Activated CD8-positive, alpha-beta memory T cell treated with anti-CD3 and anti-CD28 coated beads, Interleukin-2, amount 10 ng/mL, durations not matched to agents 7 days and 5 days (primary cell): Measurements from ENCODE around the gene CCNG2. TPM values are rescaled to one million over a fixed set of nuclear protein-coding genes. Genes with fewer than 3 reads are reported as not detected.
"Not testable (repeated sequence)": the region's sequence is repeated elsewhere in the genome, so short reads cannot be mapped to it uniquely, and the experiment has no call there.

Source experiments
- ATAC-seq: fragments of 150-1000 bp; cut with Tn5 transposase; one replicate; pipeline ENCODE4 v1.10.0; 2021; ENCODE audit warnings: moderate library complexity
- CTCF ChIA-PET: fragments of 350-600 bp; sonication (Branson Sonifier 250); formaldehyde crosslinking; loops from one replicate; lab custom pipeline; 2021; ENCODE audit warnings: antibody characterized with exemption; lab: Charles Lee
- DNase-seq: peaks from one replicate; pipeline ENCODE4 v3.0.0-alpha.2; 2020
- H3K27ac Mint-ChIP-seq: one replicate; pipeline ENCODE4 v1.8.0; 2021; ENCODE audit warnings: mild to moderate bottlenecking, mixed read lengths
- H3K27me3 Mint-ChIP-seq: one replicate; pipeline ENCODE4 v1.8.0; 2021; ENCODE audit warnings: mixed read lengths
- H3K36me3 Mint-ChIP-seq: one replicate; pipeline ENCODE4 v1.8.0; 2021; ENCODE audit warnings: mild to moderate bottlenecking, mixed read lengths
- H3K4me1 Mint-ChIP-seq: one replicate; pipeline ENCODE4 v1.8.0; 2021; ENCODE audit warnings: mixed read lengths
- H3K4me3 Mint-ChIP-seq: one replicate; pipeline ENCODE4 v1.8.0; 2021; ENCODE audit warnings: mild to moderate bottlenecking, moderate library complexity, mixed read lengths
- H3K9me3 Mint-ChIP-seq: one replicate; pipeline ENCODE4 v1.8.0; 2022; ENCODE audit warnings: low read depth, mixed read lengths
- total RNA-seq, 2 experiments: library from RNA; stranded (reverse); gene quantifications; one replicate each; pipeline ENCODE4 v1.2.3, GENCODE V29; 2021

CCNG2 gene
- total RNA-seq, 2 experiments from 2014 or later: 20.8 to 21.6 TPM

GRCh38 chr4:77127837-77128621, 29.0 kb upstream of the CCNG2 start:
- ATAC-seq (no peak), DNase-seq (no peak)
- CTCF ChIA-PET: interaction anchor here (0.9 to 1.7 kb wide), 4 partner anchors 10 to 76 kb away, joined by 3 to 4 read pairs (median 4); no protein-coding TSS in a partner anchor
- Mint-ChIP-seq H3K27ac (no peak overlapping the region), H3K27me3 (peaks cover 22% of the 10 kb centered on the region), H3K4me1 (peaks cover 4% of the 10 kb centered on the region), H3K9me3 (no peaks in the 10 kb centered on the region), H3K4me3 (no peak overlapping the region), H3K36me3 (no peaks in the 10 kb centered on the region)

DNA sequence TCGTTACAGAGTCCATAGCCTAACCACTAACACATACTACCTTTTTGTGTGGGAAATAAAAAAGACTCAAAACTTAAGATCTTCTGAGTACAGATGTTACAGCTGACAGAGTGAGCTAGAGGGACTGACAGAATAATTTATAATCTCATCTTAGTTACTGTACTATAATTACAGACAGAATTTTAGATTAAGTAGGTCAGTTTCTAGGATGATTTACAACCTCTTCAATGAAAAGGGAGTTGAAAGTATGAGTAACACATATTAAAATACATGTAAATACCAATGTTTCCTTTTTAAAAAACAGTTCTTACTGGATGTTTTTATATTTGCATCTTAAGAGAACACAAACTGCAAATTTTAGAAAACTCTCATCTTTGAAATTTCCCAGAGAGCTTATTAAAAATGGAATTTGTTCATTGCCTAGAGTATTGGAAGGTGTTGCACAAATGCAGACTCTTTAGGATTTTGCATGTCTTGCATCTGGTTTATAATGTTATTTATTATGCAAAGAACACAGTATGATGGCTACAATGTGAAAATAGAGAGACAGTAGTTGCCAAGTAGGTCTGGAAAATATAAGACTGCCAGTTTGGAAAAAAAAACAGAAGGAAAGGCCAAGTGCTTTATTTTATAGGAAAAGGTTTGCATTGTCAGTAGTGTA, 24.2 kb upstream of the CCNG2 start:
- no peaks in the 10 kb centered on the region for H3K9me3 Mint-ChIP-seq
- no peak overlapping the region for H3K27ac Mint-ChIP-seq
- DNase-seq (no peak), ATAC-seq (no peak)
- H3K27me3 Mint-ChIP-seq: peaks cover 18% of the 10 kb centered on the region
- CTCF ChIA-PET: no interaction called here
- no peaks in the 10 kb centered on the region for H3K36me3 Mint-ChIP-seq
- H3K4me3 Mint-ChIP-seq: no peak overlapping the region
- H3K4me1 Mint-ChIP-seq: no peaks in the 10 kb centered on the region

DNA sequence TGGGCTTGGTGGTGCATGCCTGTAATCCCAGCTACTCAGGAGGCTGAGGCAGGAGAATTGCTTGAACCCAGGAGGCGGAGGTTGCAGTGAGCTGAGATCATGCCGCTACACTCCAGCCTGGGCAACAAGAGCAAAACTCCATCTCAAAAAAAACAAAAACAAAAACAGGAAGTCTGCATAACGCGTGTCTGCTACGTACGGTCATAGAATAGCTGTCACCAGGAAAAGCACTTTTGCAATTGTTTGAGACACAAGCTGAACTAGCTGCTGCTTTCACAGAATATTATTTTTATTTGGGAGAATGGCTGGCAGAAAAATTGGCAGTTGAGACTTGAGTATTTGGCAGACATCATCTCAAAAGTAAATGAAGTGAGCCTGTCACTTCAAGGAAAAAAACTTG, 19.6 kb upstream of the CCNG2 start:
- H3K4me3 Mint-ChIP-seq, H3K4me1 Mint-ChIP-seq, H3K27ac Mint-ChIP-seq, H3K27me3 Mint-ChIP-seq, H3K36me3 Mint-ChIP-seq, H3K9me3 Mint-ChIP-seq, ATAC-seq, DNase-seq: not testable (repeated sequence)
- CTCF ChIA-PET: interaction anchor here (0.8 to 1.2 kb wide), 3 partner anchors 10 to 67 kb away, joined by 3 to 4 read pairs (median 3); no protein-coding TSS in a partner anchor

- CTCF ChIA-PET: interaction anchor here (1.0 kb wide), 1 partner anchor 10 kb away, joined by 3 read pairs; no protein-coding TSS in a partner anchor
- no peak for DNase-seq
- H3K36me3 Mint-ChIP-seq: no peaks in the 10 kb centered on the region
- H3K27ac Mint-ChIP-seq: no peak overlapping the region
- no peak for ATAC-seq
- no peak overlapping the region for H3K4me3 Mint-ChIP-seq
- H3K9me3 Mint-ChIP-seq: no peaks in the 10 kb centered on the region
- H3K27me3 Mint-ChIP-seq: peaks cover 3% of the 10 kb centered on the region
- peaks cover 20% of the 10 kb centered on the region for H3K4me1 Mint-ChIP-seq
Observed at GRCh38 chr4:77141964-77142645, 14.9 kb upstream of the CCNG2 start.

- H3K4me3 Mint-ChIP-seq: no peak overlapping the region
- ATAC-seq: no peak
- no peak for DNase-seq
- H3K4me1 Mint-ChIP-seq: peaks cover 20% of the 10 kb centered on the region
- CTCF ChIA-PET: interaction anchor here (1.0 kb wide), 1 partner anchor 11 kb away, joined by 3 read pairs; no protein-coding TSS in a partner anchor
- no peak overlapping the region for H3K27ac Mint-ChIP-seq
- H3K36me3 Mint-ChIP-seq: no peaks in the 10 kb centered on the region
- H3K27me3 Mint-ChIP-seq: peaks cover 3% of the 10 kb centered on the region
- no peaks in the 10 kb centered on the region for H3K9me3 Mint-ChIP-seq
Observed at GRCh38 chr4:77142646-77143028, 14.4 kb upstream of the CCNG2 start.

GRCh38 chr4:77143091-77143490, 13.9 kb upstream of the CCNG2 start:
- Mint-ChIP-seq H3K36me3 (no peaks in the 10 kb centered on the region), H3K27me3 (peaks cover 3% of the 10 kb centered on the region), H3K9me3 (no peaks in the 10 kb centered on the region), H3K27ac (no peak overlapping the region), H3K4me1 (peaks cover 20% of the 10 kb centered on the region), H3K4me3 (no peak overlapping the region)
- CTCF ChIA-PET: interaction anchor here (1.0 kb wide), 1 partner anchor 11 kb away, joined by 3 read pairs; no protein-coding TSS in a partner anchor
- ATAC-seq (no peak), DNase-seq (no peak)

GRCh38 chr4:77145842-77146185, 11.2 kb upstream of the CCNG2 start:
- Mint-ChIP-seq H3K4me1 (peaks cover 20% of the 10 kb centered on the region), H3K9me3 (no peaks in the 10 kb centered on the region), H3K4me3 (no peak overlapping the region), H3K27me3 (peaks cover 7% of the 10 kb centered on the region), H3K27ac (peak overlapping the region; percentile 24), H3K36me3 (no peaks in the 10 kb centered on the region)
- no peak for ATAC-seq
- no peak for DNase-seq
- CTCF ChIA-PET: interaction anchor here (1.0 to 1.3 kb wide), 2 partner anchors 18 to 57 kb away, joined by 3 to 4 read pairs; no protein-coding TSS in a partner anchor

DNA sequence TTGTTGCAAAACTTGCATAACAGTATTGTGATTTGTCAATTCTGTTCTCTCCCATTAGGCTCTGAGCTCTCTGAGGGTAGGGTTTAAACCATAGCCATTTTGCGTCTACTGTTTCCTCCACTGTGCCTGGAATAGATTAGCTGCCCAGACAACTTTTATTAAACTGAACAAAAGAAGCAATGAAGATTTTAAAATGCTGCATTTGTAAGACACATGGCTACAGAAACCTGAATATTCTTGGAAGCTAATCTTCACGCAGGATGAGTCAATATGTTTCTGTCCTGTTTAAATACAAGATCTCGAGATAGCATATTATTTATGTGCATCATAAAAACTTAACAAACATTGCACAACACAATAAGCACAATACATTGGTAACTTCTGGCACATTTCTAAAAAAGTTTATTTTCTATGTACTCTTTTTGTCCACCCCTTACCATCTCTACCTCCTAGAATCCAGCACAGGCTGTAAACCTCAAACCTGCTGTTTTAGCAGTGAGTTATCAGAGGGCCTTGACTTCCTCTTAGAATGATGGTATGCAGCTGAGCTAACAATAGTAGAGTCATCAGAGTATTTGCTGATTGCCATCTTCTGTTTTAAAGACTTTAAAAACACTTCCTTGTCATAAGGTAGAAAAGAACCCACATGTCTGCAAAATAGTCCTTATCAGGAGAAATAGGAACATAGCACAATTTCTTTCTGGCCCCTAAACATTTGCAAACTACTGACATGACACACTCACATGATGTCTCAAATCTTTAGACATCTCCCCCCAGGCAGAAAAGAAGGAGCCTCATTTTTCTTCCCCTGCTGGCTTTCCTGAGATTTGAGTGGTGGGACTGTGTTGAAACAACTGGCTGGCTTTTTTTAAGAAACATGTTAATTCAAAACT, 10.6 kb upstream of the CCNG2 start:
- H3K4me3 Mint-ChIP-seq: no peak overlapping the region
- CTCF ChIA-PET: interaction anchor here (1.0 to 1.5 kb wide), 3 partner anchors 19 to 57 kb away, joined by 3 to 5 read pairs (median 4); no protein-coding TSS in a partner anchor

GRCh38 chr4:77147079-77147782, 9.8 kb upstream of the CCNG2 start:
- no peaks in the 10 kb centered on the region for H3K9me3 Mint-ChIP-seq
- H3K36me3 Mint-ChIP-seq: no peaks in the 10 kb centered on the region
- CTCF ChIA-PET: interaction anchor here (1.3 to 1.5 kb wide), 2 partner anchors 51 to 56 kb away, joined by 4 to 5 read pairs; no protein-coding TSS in a partner anchor
- H3K4me1 Mint-ChIP-seq: peaks cover 20% of the 10 kb centered on the region
- ATAC-seq (no peak), DNase-seq (no peak)
- H3K27ac Mint-ChIP-seq: peak overlapping the region; percentile 14
- peaks cover 10% of the 10 kb centered on the region for H3K27me3 Mint-ChIP-seq
- H3K4me3 Mint-ChIP-seq: no peak overlapping the region

More for the DNA sequence above, 10.6 kb upstream of the CCNG2 start:
- DNase-seq: no peak
- H3K36me3 Mint-ChIP-seq: no peaks in the 10 kb centered on the region
- no peaks in the 10 kb centered on the region for H3K9me3 Mint-ChIP-seq
- H3K27me3 Mint-ChIP-seq: peaks cover 10% of the 10 kb centered on the region
- peaks cover 20% of the 10 kb centered on the region for H3K4me1 Mint-ChIP-seq
- H3K27ac Mint-ChIP-seq: peak overlapping the region; percentile 24
- ATAC-seq: no peak

GRCh38 chr4:77148078-77148477, 8.9 kb upstream of the CCNG2 start:
- Mint-ChIP-seq H3K9me3 (no peaks in the 10 kb centered on the region), H3K4me1 (peaks cover 18% of the 10 kb centered on the region), H3K4me3 (no peak overlapping the region), H3K27me3 (peaks cover 8% of the 10 kb centered on the region), H3K36me3 (no peaks in the 10 kb centered on the region), H3K27ac (no peak overlapping the region)
- DNase-seq (no peak), ATAC-seq (no peak)
- CTCF ChIA-PET: interaction anchor here (1.5 kb wide), 1 partner anchor 52 kb away, joined by 5 read pairs; no protein-coding TSS in a partner anchor

GRCh38 chr4:77149789-77150188, 7.2 kb upstream of the CCNG2 start:
- H3K4me3 Mint-ChIP-seq: no peak overlapping the region
- no peaks in the 10 kb centered on the region for H3K9me3 Mint-ChIP-seq
- H3K36me3 Mint-ChIP-seq: no peaks in the 10 kb centered on the region
- peaks cover 19% of the 10 kb centered on the region for H3K4me1 Mint-ChIP-seq
- ATAC-seq (no peak), DNase-seq (no peak)
- no peak overlapping the region for H3K27ac Mint-ChIP-seq
- CTCF ChIA-PET: no interaction called here
- H3K27me3 Mint-ChIP-seq: peaks cover 8% of the 10 kb centered on the region

GRCh38 chr4:77151241-77151640, 5.8 kb upstream of the CCNG2 start:
- Mint-ChIP-seq H3K36me3 (no peaks in the 10 kb centered on the region), H3K27me3 (peaks cover 8% of the 10 kb centered on the region), H3K9me3 (no peaks in the 10 kb centered on the region), H3K4me3 (no peak overlapping the region), H3K4me1 (peaks cover 20% of the 10 kb centered on the region), H3K27ac (no peak overlapping the region)
- DNase-seq (no peak), ATAC-seq (no peak)
- CTCF ChIA-PET: interaction anchor here (1.7 kb wide), 1 partner anchor 12 kb away, joined by 4 read pairs; no protein-coding TSS in a partner anchor
